HS-5 (cell line): Measurements from ENCODE around the gene B3GAT1.
"Not testable (repeated sequence)": the region's sequence is repeated elsewhere in the genome, so short reads cannot be mapped to it uniquely, and the experiment has no call there.

ENCODE experiments used
- DNase-seq: peaks from one replicate; pipeline ENCODE4 v3.0.0-alpha.2; 2012; ENCODE audit warnings: low read depth

The B3GAT1 gene

DNA sequence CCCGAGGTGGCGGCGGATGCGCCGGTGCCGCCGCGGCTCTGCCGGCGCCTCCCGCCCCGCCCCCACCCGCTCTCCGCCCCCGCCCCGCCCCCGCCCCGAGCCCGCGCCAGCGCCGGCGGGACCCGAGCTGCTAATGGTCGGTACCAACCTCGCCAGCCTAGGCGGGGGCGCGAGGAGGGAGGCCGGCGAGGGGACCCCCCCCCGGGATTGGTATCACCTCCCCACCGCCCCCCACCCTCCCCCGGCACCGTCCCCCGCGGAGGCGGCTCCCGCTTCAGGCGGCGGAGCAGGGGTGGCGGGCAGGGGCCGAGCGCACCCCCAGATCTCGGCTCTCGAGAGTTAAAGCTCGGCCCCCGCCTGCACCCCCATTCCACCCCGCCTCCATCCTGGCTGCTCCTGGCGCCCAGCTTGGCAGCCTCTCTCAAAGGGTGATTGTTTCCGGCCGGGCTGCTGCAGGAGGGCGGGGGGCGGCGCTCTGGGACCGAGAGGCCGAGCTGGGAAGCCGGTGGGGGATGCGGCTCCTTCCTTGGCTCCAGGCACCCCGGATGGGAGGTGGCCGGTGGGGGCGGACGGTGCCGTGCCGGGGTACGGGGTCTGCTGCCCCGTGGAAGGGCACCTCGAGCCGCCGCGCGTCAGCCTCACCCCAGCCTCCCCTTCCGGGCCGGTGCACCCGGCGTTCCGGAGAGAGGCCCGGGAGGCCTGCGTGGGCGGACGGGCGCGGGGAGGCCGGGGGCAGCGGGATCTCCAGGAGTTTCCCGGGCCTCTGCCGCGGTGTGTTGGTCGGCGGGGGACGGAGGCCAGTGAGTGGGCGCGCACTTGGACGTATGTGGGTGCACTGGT is at the start of gene B3GAT1:
B3GAT1 (minus strand) TSS at position 40 of the 840 bp plus-strand sequence. CDS start 24,583 bp downstream, outside the sequence.
- DNase-seq: no peak

DNA sequence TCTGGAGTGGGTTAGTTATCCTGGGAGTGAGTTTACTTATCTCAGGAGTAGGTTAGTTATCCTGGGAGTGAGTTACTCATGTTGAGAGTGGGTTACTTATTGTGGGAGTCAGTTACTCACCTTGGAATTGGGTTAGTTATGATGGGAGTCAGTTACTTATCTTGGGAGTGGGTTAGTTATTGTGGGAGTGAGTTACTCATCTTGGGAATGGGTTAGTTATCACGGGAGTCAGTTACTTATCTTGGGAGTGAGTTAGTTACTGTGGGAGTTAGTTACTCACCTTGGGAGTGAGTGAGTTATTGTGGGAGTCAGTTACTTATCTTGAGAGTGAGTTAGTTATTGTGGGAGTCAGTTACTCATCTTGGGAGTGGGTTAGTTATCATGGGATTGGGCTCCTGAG is 49.6 kb upstream of the B3GAT1 start:
- DNase-seq: no peak

GRCh38 chr11:134460881-134461280 is 48.8 kb upstream of the B3GAT1 start:
- DNase-seq: no peak

DNA sequence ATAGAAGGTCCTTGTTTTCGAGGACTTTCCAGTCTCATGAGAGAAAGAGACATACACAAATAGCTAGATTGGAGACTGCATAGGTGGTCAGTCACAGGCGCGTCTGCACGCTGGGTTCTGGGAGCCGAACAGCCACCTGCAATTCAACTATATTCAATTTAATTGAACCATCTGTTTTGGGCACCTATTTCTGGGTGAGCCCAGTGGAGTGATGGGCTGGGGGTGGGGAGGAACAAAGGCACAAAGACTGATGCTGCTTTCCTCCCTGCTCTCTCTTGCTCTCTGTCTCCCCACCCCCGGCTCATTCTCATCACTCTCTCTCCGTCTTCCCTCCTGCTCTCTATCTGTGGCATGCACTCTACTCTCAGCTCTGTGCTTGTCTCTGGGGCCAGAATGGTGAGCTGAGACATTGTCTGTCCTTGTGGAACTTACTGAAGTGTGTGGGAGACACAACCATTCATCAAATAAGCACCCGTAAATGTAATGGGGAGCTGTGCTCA is 48.1 kb upstream of the B3GAT1 start:
- DNase-seq: no peak

GRCh38 chr11:134459246-134460061 is 47.4 kb upstream of the B3GAT1 start:
- no peak for DNase-seq

GRCh38 chr11:134457411-134458007 is 45.5 kb upstream of the B3GAT1 start:
- DNase-seq: not testable (repeated sequence)

DNA sequence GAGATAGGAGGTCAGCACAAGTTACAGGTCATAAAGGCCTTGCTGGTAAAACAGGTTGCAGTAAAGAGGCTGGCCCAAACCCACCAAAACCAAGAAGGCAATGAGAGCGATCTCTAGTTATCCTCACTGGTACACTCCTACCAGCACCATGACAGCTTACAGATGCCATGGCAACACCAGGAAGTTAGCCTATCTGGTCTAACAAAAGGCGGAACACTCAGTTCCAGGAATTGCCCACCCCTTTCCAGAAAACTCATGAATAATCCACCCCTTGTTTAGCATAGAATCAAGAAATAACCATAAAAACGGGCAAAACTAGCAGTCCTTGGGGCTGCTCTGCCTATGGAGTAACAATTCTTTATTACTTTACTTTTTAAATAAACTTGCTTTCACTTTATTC is 43.5 kb upstream of the B3GAT1 start:
- no peak for DNase-seq

DNA sequence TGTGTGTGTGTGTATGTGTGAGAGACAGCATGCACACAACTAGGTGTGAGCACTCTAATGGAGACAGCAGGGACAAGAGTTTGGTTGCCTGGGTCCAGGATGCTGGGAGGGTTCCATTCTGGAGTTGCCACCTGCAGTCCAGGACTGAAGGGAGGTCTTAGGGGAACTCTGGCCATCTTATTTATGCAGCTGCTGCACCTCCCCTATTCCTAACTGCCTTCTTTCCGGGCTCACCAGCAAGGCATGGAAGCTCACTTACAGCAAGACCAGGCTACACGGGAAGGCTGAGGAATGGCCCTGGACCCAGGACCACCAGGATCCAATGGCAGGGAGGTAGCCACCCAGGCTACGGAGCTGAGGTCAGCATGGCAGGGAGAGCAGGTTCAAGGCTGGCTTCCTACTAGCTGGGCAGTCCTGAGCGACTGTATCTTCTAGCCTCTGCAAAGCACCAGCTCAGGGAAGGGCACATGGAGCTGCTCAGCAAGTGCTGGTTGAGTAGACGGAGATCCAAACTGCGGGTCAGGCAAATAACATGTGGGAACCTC is 42.2 kb upstream of the B3GAT1 start:
- no peak for DNase-seq

- DNase-seq: no peak
Observed at GRCh38 chr11:134453441-134453840, 41.4 kb upstream of the B3GAT1 start.

DNA sequence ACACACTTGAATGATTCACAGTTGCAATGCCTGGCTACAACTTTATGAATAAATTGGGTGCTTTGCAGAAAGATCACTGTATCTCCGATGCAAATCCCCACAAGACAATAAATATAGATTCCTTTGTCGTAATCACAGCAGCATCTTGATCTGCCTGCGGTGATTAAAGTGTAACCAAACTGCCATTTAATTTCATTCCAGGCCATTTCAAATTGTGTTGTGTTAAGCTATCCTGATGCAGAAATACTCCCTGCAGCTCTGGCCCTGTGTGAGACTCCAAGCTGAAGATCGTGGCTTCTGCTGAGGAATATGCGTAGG is 40.8 kb upstream of the B3GAT1 start:
- no peak for DNase-seq

DNA sequence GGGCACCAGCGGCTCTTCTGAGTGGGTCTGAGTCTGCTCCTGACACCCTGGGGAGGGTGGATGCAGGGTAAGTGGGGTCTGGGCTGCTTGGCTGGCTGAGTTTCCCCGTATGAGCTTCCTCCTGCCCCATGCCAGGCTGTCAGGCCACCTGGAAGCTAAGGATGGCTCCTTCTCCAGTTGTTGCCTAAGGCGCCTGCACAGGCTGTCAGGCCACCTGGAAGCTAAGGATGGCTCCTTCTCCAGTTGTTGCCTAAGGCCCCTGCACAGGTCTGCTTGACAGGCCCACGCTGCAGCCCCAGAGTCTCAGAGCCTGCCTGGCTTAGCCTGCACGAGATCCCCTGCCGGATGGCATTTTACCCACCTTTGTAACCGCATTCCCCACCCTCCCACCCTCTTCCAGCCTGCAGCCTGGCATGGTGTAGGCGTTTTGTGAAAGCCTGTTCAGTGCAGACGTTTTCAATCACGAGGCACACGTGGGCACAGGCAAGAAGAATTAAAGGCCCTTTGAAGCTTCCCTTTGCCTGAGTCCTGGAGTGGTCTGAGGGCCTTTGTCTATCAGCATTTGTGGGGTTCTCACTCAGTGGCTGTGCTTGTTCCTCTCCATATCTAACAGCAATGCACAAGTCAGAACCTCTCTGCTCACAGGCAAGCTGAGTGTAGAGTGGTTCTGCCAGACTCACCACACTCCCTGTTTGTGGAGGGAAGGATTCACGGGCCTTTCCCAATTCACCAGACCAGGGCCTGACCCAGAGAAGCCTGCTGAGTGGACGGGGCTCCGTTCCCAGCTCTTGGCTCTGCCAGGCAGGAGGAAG is 40.2 kb upstream of the B3GAT1 start:
- DNase-seq: no peak

- DNase-seq: no peak
Observed at GRCh38 chr11:134450186-134450585, 38.1 kb upstream of the B3GAT1 start.

- DNase-seq: no peak
Observed at GRCh38 chr11:134449713-134450112, 37.7 kb upstream of the B3GAT1 start.

GRCh38 chr11:134449051-134449450 is 37.0 kb upstream of the B3GAT1 start:
- no peak for DNase-seq

DNA sequence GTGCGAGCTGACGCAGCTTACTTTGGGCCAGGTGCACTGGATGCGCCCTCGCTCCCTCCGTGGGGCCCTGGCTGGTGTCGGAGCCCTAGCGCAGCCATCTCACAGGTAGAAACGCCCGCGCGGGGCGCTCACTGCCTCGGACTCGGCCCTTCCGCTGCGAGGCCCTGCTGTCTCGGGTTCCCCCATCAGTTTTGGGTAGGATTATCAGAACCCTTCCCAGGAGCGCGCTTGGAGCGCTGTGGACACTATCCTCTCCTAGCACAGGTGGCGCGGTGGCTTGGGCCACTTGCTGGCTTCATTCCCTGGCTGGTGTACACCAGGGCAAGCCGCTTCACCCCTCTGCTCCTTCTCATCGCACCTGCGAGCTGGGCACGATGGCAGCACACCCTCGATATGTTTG is 35.7 kb upstream of the B3GAT1 start:
- DNase-seq: no peak

DNA sequence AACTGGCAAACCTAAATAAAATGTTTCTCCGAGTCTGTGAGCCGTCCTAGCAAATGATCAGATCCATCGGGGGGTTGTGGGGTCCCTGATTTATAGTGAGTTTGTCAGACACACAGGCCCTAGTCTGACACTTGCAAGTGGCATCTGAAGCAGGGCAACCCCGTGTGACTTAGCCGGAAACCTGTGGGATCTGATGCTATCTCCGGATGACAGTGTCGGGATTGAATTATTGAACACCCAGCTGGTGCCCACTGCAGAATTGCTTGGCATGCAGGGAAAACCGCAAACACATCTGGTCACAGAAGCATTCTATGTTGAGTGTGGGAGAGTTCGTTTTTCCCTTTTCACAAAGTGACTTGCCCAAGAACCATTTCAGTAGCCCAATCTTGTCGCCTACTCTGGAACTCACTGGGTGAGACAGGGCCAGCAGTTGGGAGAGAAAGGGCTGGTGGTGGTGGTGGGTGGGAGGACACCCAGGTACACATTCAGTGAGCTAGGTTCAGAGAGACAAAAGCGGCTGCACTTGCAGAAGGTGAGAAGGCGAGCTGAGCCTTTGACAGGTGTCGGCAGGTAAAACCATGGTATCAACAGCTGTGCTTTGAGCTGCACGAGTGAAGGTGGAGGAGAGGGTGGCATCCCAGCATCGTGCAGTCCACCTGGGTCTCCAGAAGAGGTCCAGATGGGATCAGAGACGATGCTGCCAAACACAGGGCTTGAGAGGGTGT is 33.7 kb upstream of the B3GAT1 start:
- DNase-seq: no peak

DNA sequence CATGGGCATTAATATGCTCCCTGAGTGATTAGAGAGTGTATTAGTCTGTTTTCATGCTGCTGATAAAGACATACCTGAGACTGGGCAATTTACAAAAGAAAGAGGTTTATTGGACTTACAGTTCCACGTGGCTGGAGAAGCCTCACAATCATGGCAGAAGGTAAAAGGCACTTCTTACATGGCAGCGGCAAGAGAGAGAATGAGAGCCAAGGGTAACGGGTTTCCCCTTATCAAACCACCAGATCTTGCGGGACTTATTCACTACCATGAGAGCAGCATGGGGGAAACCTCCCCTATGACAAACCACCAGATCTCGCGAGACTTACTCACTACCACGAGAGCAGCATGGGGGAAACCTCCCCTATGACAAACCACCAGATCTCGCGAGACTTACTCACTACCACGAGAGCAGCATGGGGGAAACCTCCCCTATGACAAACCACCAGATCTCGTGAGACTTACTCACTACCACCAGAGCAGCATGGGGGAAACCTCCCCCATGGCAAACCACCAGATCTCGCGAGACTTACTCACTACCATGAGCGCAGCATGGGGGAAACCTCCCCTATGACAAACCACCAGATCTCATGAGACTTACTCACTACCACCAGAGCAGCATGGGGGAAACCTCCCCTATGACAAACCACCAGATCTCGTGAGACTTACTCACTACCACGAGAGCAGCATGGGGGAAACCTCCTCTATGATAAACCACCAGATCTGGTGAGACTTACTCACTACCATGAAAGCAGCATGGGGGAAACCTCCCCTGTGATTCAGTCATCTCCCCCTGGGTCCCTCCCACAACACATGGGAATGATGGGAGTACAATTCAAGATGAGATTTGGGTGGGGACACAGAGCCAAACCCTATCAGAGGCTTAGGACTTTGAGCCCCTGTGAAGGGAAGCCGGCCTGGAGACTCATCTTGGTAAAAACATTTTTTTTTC is 32.4 kb upstream of the B3GAT1 start:
- DNase-seq: not testable (repeated sequence)

GRCh38 chr11:134443246-134443645 is 31.2 kb upstream of the B3GAT1 start:
- DNase-seq: no peak

GRCh38 chr11:134442246-134442645 is 30.2 kb upstream of the B3GAT1 start:
- no peak for DNase-seq

DNA sequence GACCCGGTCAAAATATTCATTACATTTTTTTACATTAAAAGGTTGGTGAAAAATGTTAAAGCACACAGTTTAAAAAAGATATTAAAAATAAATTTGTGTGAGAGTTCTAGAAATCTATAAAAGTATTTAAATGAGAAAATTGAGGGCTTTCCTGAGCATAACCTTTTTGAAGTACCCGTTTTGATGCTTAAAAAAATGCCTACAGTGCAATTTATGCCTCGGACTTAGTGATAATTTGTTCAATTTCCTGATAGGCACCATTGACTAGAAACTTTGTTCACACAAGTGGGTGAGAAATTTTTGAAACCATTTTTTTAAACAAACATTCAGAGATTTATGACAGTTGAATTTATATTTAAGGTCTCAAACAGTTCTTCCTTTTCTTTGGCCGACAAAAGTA is 29.7 kb upstream of the B3GAT1 start:
- no peak for DNase-seq
